HG03558 (cell line): Measurements from ENCODE around the gene PIM3.

Experiments used
- ATAC-seq: cut with Tn5 transposase; IDR thresholded peaks from one replicate; pipeline ENCODE4 v1.9.1; 2021; ENCODE audit warnings: moderate number of reproducible peaks; ENCODE audit not compliant: unreplicated experiment; ENCODE audit errors: extremely low read depth

PIM3 gene

GRCh38 chr22:49927483-49928184, 32.9 kb upstream of the PIM3 start:
- ATAC-seq, result no peak

- no peak for ATAC-seq
These were observed 32.4 kb upstream of the PIM3 start for GRCh38 chr22:49928185-49928495.

- ATAC-seq, result no peak
These were observed 31.9 kb upstream of the PIM3 start for GRCh38 chr22:49928555-49929210.

- no peak for ATAC-seq
These were observed 31.2 kb upstream of the PIM3 start for GRCh38 chr22:49929211-49929979.

GRCh38 chr22:49929994-49930575, 30.5 kb upstream of the PIM3 start:
- no peak for ATAC-seq

GRCh38 chr22:49930596-49931412, 29.8 kb upstream of the PIM3 start:
- no peak for ATAC-seq

GRCh38 chr22:49933236-49934159, 27.1 kb upstream of the PIM3 start:
- no peak for ATAC-seq

- ATAC-seq, result no peak
These were observed 26.2 kb upstream of the PIM3 start for GRCh38 chr22:49934160-49934890.

- no peak for ATAC-seq
These were observed 25.5 kb upstream of the PIM3 start for GRCh38 chr22:49934891-49935557.

GRCh38 chr22:49935561-49935960, 25.0 kb upstream of the PIM3 start:
- no peak for ATAC-seq

GRCh38 chr22:49936018-49936972, 24.3 kb upstream of the PIM3 start:
- peak; percentile 38 for ATAC-seq

- ATAC-seq, result no peak
These were observed 23.4 kb upstream of the PIM3 start for GRCh38 chr22:49936973-49937757.

GRCh38 chr22:49937758-49938564, 22.6 kb upstream of the PIM3 start:
- ATAC-seq, result no peak

- ATAC-seq, result no peak
These were observed 21.9 kb upstream of the PIM3 start for GRCh38 chr22:49938565-49939136.
